ENCODE results near the gene CDH6.

CDH6 gene

DNA sequence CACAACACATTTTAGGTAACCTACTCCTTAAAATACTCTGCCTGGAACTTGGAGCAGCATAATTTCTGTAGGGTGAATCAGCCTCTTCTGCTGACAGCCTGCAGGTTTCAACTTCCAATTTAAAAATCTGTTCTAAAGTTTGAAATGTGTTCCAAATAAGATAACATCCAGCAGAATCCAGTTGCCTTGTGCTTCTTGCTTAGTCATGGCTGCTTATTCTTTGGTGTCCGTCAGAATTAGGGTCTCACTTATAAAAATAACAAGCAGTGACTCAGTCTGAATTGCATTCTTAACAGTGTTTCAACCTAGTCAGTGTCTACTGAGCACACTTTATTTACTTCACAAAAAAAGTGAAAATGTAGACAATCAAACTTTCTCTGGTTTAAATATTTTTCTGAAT, 3.7 kb downstream of the CDH6 start:
- DNase-seq (ENCODE audit: low read depth in 2 of 2) = no peak

DNA sequence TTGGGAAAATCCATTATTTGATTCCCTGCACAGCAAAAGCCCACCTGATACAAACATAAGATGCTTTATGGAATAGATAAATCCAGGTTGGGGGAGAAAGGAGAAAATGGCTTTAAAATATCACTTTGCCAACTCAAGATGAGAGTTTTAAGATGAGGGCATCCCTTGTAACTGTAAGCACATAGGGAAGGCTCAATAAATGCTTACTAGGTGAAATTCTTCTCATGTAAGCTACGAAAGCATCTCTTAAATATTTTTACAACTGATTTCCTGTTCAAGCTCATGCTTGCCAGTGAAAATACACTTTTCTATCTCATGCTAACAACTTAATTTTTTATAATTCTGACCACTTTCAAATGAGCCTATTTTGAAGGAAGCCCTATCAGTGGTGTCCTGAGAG, 11.5 kb downstream of the CDH6 start:
- DNase-seq (ENCODE audit: low read depth in 2 of 2) = no peak

DNA sequence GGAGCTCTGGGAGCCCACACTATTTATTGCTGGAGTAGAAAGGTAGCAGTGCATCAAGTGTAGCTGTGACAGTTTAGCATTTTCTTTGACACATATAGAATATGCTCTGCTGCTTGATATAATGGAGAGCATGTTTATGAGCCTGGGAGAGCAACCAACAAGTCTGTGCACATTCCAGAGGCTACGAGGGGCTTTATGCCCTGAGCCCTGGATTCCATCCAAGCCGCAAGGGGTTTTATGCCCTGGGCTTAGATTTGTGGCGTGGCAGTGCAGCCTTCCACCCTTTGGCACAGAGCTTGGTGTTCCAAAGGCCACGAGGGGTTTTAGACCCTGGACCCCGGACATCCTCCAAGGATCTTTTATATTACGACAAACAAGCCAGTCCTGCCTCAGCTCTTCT, 14.6 kb downstream of the CDH6 start:
- DNase-seq (ENCODE audit: low read depth in 2 of 2) = no peak

DNA sequence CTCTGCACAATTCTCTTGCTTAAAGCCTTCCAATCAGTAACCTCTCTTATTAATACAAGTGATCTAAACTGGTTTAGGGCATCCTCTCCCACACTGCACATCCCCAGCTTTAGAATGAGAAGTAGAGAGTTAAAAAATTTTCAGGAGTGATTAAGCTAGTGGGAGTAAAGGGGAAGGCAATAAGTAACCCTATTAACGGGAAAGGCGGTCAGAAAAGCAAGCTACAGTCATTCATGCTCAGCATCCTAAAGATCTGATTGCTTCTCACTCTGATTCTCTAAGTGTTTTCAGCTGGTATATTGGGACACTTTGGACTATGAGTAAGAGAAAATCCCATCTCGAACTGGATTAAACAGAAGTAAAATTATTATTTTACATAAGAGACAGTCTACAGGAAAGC, 15.8 kb downstream of the CDH6 start:
- no peak for DNase-seq (ENCODE audit: low read depth in 2 of 2)

DNA sequence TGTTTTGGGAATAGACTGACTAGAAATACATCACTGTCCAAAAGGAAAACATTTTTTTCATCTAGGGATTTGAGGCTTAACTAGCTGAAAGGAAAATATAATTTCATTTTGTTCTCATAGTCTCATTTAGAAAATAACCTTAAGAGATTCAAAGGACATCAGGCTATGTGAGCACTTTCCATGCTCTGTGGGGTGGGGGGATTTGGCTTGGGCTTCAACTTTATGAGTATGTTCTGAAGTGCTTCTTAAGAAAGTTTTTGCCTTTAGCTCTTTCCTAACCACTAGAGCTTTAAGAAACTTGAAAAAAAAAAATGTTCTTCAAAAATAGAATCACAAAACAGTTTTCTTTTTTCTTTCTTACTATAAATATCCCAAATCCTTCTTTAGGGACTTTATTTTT, 17.6 kb downstream of the CDH6 start:
- no peak for DNase-seq (ENCODE audit: low read depth in 2 of 2)

DNA sequence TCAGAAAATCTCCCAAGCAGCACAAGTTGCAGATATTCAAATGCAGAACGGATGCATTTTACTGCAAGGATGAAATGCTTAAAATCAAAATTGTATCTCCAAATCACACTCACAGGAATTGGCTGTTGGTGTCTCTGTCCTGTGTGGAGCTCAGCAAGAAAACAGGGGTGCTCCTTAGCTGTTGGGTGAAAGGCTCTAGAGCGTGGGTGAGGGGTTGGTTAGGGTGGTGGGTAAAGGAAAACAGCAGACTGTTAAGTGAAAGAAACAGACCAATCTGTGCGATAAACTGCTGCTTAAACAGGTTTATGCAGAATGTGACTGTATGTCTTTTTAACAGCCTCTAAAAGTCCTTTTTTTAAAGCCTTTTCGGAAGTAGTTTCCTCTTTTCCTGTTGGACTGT, 19.8 kb downstream of the CDH6 start:
- no peak for DNase-seq (ENCODE audit: low read depth in 2 of 2)

DNA sequence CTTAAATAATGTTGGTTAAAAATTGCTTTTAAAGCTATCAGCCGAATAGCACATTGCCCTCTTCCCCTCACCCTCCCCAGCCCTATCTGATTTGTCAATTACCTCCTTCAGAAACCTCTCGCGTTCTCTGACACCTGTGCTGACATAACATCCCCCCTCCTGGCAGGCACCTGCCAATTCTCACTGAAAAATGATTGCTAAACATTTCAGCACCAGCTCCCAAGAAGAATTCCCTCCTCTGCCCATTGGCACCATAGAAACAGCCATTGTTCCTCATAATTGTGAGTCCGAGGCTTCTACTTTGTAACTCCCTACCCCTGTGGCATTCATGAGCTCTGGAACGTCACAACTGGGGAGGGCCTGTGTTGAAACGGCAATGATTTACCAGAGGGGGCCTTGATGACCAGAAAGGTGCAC, 20.2 kb downstream of the CDH6 start:
- no peak for DNase-seq (ENCODE audit: low read depth in 2 of 2)

DNA sequence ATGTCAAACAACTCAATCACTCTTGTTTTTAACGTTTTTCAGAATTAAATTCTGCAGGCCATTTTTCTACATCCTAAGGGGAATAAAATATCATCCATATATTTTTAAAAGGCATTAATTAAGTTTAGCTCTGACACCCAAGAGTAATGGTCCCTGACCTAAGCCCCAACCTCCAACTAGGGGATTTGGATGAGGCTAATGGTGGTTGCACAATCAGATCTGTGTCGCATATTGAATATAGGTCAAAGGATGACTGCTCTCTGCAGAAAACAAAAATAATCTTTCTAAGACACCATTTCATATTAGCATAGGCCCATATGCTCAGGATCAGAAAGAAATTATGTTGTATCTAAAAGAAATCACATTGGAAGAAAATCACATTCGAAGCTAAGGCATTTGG, 20.7 kb downstream of the CDH6 start:
- DNase-seq (ENCODE audit: low read depth in 2 of 2) = no peak

DNA sequence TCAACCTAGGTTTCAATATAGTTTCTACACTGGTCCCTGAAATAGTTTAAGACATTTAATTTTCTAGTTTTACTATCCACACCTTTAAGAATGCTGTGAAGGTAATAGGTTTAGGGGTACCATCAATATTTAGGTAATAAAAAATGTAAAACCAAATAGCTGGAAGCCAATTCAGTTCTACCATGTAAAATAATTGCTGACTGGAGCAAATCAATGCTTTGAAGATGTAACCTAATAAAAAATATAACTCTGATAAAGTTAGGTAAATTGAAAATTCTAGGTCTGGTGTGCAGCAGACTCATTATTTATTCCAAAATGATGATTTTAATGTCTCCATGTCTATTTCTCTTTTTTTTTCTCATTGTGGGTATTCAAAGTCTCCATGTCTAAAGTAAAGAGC, 21.8 kb downstream of the CDH6 start:
- no peak for DNase-seq (ENCODE audit: low read depth in 2 of 2)

DNA sequence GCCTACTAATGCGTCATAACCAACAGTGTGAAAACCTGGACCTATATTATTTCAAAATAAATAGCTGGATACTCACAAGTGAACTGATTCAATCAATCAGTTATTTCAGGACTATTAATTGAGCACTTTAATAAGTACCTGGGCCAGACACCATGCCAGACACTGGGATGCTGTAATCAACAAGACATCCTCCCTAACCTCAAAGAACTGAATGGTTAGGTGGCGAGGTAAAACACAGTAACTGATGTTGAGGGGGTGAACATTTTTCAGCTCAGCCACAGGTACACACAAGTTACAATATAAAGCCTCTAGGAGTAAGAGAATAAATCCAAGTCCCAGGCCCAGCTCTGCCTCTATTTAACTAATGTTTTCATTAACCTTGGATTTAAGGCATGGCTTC, 24.0 kb downstream of the CDH6 start:
- no peak for DNase-seq (ENCODE audit: low read depth in 2 of 2)

DNA sequence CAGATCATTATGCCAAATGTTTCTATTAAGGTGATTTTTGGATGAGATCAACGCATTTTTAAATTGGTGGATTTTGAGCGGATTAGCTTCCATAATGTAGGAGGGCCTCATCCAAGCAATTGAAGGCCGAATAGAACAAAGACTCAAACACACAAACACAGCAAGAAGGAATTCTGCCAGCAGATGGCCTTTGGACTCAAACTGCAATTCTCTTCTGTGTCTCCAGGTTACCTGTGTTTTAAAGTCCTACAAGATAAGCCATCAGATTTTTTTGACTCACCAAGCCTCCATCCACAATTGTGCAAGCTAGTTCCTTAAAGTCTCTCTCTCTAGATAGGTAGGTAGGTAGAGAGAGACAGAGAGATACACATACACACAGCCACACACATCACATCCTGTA, 25.5 kb downstream of the CDH6 start:
- DNase-seq (ENCODE audit: low read depth in 2 of 2) = no peak

DNA sequence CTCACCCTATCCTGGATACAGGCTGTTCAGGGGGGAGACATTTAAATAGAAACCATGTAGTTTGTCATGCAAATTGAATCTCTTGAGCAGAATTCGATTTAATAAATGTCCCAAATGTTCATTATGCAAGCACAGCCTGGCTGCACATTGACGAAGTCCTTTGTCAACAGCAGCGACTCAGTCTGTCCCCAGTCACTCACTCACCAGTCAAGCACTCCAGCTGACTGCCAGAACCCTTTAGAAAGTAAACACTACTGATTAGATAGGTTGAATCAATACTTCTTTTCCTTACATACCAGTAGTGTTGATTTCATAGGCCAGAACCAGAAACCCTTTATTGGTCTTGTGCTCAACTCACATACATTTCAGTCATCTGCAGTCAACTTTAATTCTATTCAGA, 27.5 kb downstream of the CDH6 start:
- DNase-seq (ENCODE audit: low read depth in 2 of 2) = no peak

DNA sequence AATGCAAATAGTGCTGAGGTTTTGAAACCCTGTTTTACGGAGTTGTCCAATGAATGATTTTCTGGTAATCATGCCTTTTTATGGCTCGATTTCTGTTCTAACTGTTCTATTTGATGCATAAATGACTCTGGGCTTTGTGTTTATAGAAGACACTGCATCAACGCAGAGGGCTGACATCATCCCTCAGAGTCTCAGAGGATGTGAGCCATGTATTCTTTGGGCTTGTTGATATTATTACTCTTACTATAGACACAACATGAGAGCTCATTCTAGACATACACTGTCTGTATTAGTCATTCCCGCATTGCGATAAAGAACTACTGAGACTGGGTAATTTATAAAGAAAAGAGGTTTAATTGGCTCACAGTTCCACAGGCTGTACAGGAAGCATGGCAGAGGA, 31.6 kb downstream of the CDH6 start:
- no peak for DNase-seq (ENCODE audit: low read depth in 2 of 2)

DNA sequence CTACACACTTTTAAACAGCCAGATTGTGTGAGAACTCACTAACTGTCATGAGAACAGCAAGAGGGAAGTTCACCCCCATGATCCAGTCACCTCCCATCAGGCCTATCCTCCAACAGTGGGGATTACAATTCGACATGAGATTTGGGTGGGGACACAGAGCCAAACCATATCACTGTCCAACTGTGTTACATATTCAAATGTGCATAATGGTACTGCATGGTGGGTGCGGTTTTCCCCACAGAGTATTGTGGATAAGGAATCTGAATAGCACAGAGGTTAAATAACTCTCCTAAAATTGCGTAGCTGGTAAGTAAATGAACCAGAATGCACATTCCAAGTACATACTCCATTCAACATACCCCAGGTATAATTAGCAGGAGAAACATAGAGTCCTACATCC, 32.1 kb downstream of the CDH6 start:
- DNase-seq (ENCODE audit: low read depth in 2 of 2) = no peak

DNA sequence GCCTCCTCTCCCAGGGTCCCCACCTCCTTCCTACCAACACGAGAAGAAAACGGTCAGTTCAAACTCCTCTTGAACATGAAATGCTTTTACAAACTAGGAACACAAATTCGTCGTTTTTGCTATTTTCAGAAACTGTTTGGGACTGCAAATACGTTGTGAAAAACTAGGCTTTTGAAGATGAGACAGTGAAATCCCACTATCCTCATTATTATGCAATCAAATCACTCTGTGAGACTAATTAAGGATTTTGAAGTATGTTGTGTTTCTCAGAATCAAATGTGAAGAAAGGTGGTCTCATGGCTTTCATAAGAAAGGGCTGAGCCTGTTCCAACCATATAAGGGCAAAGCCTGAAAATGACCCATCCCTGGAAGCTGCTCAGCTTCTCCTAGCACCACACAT, 33.2 kb downstream of the CDH6 start:
- DNase-seq (ENCODE audit: low read depth in 2 of 2) = no peak

DNA sequence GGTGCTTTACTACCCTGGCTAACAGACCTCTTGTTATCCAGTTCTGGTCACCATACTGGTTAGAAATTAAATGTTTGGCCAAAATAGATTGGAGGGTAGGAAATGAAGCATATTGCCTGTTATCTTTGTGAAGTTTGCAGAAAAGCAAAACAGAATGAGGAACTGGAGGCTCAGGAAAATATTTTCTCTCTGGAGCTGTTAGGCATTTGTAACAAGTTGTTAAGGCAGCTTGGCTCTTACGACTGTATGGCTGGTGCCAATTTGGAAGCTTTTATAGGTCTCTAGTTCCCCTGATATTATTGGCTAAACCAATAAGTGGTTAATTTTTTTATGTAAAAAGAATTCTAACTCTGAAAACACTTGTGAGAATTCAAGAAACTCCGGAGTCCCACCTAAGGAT, 35.8 kb downstream of the CDH6 start:
- no peak for DNase-seq (ENCODE audit: low read depth in 2 of 2)

DNA sequence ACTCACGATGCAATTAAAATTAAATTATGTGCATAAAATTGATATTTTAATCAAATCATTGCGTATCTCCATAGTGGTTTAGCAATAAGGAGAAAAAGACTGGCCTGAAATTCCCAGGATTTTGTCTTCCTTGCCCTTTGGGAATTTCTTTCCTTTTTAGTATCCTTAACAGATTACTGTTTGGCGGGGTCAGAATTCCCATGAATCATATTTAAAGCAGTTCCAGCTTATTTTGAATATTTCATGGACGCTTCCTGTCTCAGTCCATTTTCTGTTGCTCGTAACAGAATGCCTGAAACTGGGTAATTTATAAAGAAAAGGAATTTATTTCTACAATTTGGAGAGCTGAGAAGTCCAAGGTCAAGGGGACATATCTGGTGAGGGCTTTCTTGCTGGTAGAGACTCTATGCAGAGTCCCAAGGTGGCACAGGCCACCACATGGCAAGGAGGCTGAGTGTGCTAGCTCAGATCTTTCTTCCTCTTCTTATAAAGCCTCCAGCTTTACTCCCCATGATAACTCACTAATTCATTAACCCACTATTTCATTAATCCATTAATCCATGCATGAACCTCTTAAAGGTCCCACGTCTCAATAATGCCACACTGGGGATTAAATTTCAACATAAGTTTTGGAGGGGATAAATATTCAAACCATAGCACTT, 37.8 kb downstream of the CDH6 start:
- no peak for DNase-seq (ENCODE audit: low read depth in 2 of 2)

DNA sequence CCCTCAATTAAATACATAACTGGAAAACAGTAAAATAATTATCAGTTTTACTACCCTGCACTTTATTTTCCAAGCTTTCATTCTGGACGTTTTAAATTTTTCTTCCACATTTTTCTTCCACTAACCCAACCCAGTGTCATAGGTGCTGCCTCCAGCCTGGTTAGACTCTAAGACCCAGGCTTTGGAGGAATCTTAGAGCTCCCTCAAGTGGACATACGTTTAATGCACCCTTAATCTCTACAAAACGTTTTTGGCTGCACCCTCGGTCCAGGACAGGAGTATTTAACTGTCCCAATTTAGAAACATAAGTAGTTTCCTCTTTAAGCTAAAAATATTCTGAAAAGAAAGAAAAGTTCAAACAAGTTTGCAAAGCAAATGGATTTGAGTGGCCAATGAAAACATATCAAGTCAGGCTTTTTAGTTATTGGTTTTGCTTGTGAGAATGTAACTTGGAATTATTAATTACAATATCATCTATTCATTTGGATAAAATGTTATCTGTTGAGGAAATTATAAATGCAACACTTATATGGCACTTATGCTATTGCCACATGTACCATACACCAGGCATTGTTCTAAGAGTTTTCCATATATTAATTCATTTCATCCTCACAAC, 38.9 kb downstream of the CDH6 start:
- no peak for DNase-seq (ENCODE audit: low read depth in 2 of 2)

DNA sequence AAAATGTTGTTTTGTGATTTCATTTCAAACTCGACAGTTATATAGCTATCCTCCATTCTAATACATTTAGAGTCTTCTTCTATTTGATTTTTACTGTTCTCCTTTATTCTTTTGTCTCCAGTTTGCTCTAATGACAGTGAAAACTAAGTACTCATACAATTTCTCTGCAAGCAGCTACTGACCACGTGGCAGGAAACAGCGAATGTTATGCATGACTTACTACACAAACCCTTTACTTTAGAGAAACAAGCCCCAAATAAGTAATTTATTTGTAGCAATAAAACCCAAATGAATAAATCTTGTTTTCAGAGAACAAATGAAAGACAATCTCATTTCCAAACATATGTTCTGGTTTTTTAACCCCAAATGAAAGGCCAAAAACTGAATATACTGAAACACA, 41.9 kb downstream of the CDH6 start:
- no peak for DNase-seq (ENCODE audit: low read depth in 2 of 2)

DNA sequence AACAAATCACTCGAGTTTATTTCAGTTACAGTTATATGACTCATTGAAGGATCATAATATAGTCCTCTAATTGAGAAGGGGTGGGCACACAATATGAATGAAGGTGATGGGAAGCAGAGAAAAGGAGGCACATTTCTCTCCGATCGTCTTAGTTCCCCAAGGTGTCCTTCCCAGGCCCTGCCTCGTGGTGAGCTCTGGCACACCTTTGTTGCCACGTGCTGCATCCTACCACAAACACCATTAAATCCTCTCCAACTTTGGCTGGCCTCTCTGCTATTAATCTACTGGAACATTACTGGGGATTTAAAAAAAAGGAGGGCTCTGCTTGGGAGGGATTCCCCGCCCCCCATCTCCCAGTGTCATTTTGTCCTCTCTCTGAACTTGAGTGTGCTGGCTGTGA, 42.9 kb downstream of the CDH6 start:
- DNase-seq (ENCODE audit: low read depth in 2 of 2) = no peak

DNA sequence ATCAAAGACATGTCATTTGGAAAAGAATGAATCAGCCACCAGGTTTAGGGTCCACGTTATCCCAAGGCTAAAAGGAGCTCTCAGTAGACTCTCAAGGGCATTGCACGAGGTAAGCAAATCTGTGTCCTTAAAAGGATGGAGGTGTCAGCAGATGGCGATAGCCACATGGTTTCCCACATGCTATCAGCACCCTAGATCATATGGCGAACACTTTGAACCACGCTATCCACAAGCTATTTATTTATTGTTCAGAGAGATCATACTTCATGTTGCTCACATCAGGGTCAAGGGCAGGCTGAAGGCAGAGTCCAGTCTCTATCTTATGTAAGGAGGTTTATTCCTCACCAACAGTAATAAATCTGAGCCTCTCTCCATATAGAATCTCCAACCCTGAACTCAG, 43.7 kb downstream of the CDH6 start:
- no peak for DNase-seq (ENCODE audit: low read depth in 2 of 2)

DNA sequence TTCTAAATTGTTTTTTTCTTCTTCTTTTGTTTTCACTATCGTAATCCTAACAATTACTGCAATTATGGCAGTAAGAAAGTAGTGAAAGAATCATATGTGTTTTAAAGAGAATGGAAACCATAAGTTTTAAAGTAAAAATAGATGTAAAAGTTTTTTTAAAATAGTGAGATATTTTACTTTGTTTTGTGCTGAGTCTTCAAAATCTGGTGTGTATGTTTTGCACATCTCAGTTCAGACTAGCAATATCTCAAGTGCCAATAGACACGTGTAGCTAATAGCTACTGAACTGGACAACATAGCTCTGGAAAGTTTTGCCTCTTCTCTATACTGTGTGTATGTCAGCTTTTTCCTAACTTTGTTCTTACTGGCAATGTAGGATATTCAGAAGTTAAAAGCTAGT, 45.0 kb downstream of the CDH6 start:
- DNase-seq (ENCODE audit: low read depth in 2 of 2) = no peak

DNA sequence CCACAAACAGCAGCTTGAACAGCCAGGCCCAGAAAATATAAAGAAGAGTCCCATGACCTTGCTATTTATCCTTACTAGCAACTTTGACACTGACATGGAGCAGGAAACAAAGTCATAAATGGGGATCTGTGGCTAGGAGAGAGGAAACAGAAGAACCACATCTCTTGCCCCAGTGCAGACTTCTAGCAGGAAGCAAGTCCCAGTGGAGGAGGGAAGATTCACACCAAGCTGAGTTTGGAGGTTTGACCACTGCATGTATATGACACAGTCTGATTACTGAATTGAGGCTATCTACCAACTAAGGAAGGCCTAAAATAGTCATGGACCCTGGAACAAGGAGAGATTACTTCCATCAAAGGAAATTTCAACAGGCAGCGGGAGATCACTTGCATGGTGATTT, 51.4 kb downstream of the CDH6 start:
- no peak for DNase-seq (ENCODE audit: low read depth in 2 of 2)

DNA sequence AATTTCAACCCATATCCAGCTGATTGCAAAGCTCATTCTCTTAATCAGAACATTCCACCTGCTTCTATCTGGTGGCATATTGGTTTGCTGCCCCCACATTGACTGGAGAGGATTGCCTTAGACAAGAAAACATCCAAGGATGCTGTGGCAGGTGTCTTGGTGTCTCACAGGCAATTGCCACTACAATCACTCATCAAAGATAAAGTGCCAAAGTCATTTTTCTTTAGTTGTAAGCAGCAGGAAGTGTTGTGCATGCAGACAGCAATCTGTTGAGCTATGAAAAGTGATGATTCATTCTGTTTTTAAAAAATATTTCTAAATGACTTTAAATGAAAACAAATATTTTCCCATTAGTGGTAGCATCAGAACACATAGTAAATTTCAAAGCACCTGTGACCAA, 53.9 kb downstream of the CDH6 start:
- DNase-seq (ENCODE audit: low read depth in 2 of 2) = no peak
